Keratinocyte (primary cell): ENCODE measurements around the gene SND1.

ENCODE experiments used
- EZH2 ChIP-seq: IDR thresholded peaks from one replicate; pipeline ENCODE4 v1.6.1; 2012; ENCODE audit warnings: inconsistent platforms, mild to moderate bottlenecking, low read length, moderate library complexity
- TF ChIP-seq, protein P1 (sequence below), 3 experiments: IDR thresholded peaks in 1 of 3; conservative IDR thresholded peaks in 1 of 3; optimal IDR thresholded peaks in 1 of 3; 2 replicates in 2 of 3; 3 replicates in 1 of 3; pipeline versions ENCODE3 to v1.5.1; 2011; ENCODE audit warnings: low read length in 3 of 3, mild to moderate bottlenecking in 3 of 3, moderate library complexity in 2 of 3, control low read depth in 1 of 3, inconsistent platforms in 1 of 3; ENCODE audit not compliant: insufficient read depth in 2 of 3; ENCODE audit errors: extremely low read depth in 1 of 3

DNA sequence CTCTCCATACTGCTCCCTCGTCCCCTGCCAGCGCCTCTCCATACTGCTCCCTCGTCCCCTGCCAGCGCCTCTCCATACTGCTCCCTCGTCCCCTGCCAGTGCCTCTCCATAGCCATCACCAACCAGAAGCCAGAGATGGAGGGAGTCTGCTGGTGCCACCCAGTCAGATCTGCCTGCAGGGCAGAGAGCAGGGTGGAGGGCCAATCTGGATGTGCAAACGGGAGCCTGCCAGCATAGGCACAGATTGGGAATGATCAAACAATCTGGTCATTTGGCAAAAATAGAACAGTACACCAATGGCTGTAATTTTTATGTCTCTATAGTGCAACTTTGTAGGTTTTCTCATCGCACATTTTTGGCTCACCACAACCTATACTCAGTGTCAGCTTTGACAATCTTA is 456.1 kb downstream of the SND1 start:
- TF ChIP-seq, protein P1, sequence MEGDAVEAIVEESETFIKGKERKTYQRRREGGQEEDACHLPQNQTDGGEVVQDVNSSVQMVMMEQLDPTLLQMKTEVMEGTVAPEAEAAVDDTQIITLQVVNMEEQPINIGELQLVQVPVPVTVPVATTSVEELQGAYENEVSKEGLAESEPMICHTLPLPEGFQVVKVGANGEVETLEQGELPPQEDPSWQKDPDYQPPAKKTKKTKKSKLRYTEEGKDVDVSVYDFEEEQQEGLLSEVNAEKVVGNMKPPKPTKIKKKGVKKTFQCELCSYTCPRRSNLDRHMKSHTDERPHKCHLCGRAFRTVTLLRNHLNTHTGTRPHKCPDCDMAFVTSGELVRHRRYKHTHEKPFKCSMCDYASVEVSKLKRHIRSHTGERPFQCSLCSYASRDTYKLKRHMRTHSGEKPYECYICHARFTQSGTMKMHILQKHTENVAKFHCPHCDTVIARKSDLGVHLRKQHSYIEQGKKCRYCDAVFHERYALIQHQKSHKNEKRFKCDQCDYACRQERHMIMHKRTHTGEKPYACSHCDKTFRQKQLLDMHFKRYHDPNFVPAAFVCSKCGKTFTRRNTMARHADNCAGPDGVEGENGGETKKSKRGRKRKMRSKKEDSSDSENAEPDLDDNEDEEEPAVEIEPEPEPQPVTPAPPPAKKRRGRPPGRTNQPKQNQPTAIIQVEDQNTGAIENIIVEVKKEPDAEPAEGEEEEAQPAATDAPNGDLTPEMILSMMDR (optimal IDR thresholded peaks at IDR 0.05 in 1 of 3, IDR thresholded peaks at IDR 0.05 in 1 of 3, conservative IDR thresholded peaks at IDR 0.05 in 1 of 3; ENCODE audit: extremely low read depth in 1 of 3, insufficient read depth in 2 of 3, low read length in 3 of 3) = no peak
- no peak for TF ChIP-seq EZH2
